Osteocyte (in vitro differentiated cells): ENCODE measurements around the gene OR10D3. TPM values are rescaled to one million over a fixed set of nuclear protein-coding genes. Genes with fewer than 3 reads are reported as not detected.

ENCODE experiments used
- DNase-seq: peaks from one replicate; pipeline ENCODE4 v3.0.0; 2021; ENCODE audit warnings: mixed read lengths; ENCODE audit not compliant: unreplicated experiment; ENCODE audit errors: extremely low spot score
- H3K27ac Mint-ChIP-seq: one replicate; pipeline ENCODE4 v1.8.0; 2021; ENCODE audit warnings: mild to moderate bottlenecking, mixed read lengths; ENCODE audit not compliant: unreplicated experiment
- H3K27me3 Mint-ChIP-seq: one replicate; pipeline ENCODE4 v1.8.0; 2021; ENCODE audit warnings: mixed read lengths; ENCODE audit not compliant: unreplicated experiment
- H3K36me3 Mint-ChIP-seq: one replicate; pipeline ENCODE4 v1.8.0; 2021; ENCODE audit warnings: mixed read lengths; ENCODE audit not compliant: unreplicated experiment
- H3K4me1 Mint-ChIP-seq: one replicate; pipeline ENCODE4 v1.8.0; 2021; ENCODE audit warnings: mixed read lengths; ENCODE audit not compliant: unreplicated experiment
- H3K4me3 Mint-ChIP-seq: one replicate; pipeline ENCODE4 v1.8.0; 2021; ENCODE audit warnings: mild to moderate bottlenecking, moderate library complexity, mixed read lengths; ENCODE audit not compliant: unreplicated experiment
- H3K9me3 Mint-ChIP-seq: one replicate; pipeline ENCODE4 v1.8.0; 2021; ENCODE audit warnings: mixed read lengths; ENCODE audit not compliant: unreplicated experiment
- CTCF ChIP-seq: fragments of 200-600 bp; sonication (generic); IDR thresholded peaks from 2 replicates; pipeline ENCODE4 v1.5.0; 2021; ENCODE audit warnings: antibody characterized with exemption, mild to moderate bottlenecking, moderate library complexity
- total RNA-seq: library from RNA; stranded (reverse); gene quantifications from 2 replicates; pipeline ENCODE4 v1.2.1, GENCODE V29; 2021

Gene OR10D3
- total RNA-seq, 1 donor from 2014 or later = not detected

- Mint-ChIP-seq H3K27ac (no peak overlapping the region), H3K36me3 (no peaks in the 10 kb centered on the region), H3K4me1 (no peaks in the 10 kb centered on the region), H3K9me3 (no peaks in the 10 kb centered on the region), H3K4me3 (no peak overlapping the region), H3K27me3 (no peaks in the 10 kb centered on the region)
- no peak for TF ChIP-seq CTCF
- no peak for DNase-seq
Measured at GRCh38 chr11:124202951-124203350, 19.8 kb downstream of the OR10D3 start.

GRCh38 chr11:124204008-124204407, 20.9 kb downstream of the OR10D3 start:
- Mint-ChIP-seq H3K27me3 (no peaks in the 10 kb centered on the region), H3K4me3 (no peak overlapping the region), H3K4me1 (no peaks in the 10 kb centered on the region), H3K36me3 (no peaks in the 10 kb centered on the region), H3K9me3 (no peaks in the 10 kb centered on the region), H3K27ac (no peak overlapping the region)
- no peak for TF ChIP-seq CTCF
- no peak for DNase-seq

- Mint-ChIP-seq H3K27ac (no peak overlapping the region), H3K9me3 (no peaks in the 10 kb centered on the region), H3K4me3 (no peak overlapping the region), H3K4me1 (no peaks in the 10 kb centered on the region), H3K36me3 (no peaks in the 10 kb centered on the region), H3K27me3 (peaks cover 2% of the 10 kb centered on the region)
- TF ChIP-seq CTCF = no peak
- DNase-seq = no peak
Measured at GRCh38 chr11:124207102-124207792, 24.1 kb downstream of the OR10D3 start.

- Mint-ChIP-seq H3K36me3 (no peaks in the 10 kb centered on the region), H3K9me3 (no peaks in the 10 kb centered on the region)
Measured at GRCh38 chr11:124209824-124210357, 26.7 kb downstream of the OR10D3 start.

More at GRCh38 chr11:124209824-124210357, 26.7 kb downstream of the OR10D3 start:
- no peak overlapping the region for H3K4me3 Mint-ChIP-seq
- H3K4me1 Mint-ChIP-seq = no peaks in the 10 kb centered on the region
- no peak for DNase-seq
- no peak for TF ChIP-seq CTCF
- H3K27me3 Mint-ChIP-seq = peaks cover 7% of the 10 kb centered on the region
- no peak overlapping the region for H3K27ac Mint-ChIP-seq
